CD4-positive, alpha-beta T cell treated with Interleukin-17A for 1 hour (primary cell): ENCODE results near the gene ULK4.
A peak's percentile ranks its signal among the peaks of the same experiment; 100 is the strongest.

ENCODE experiments used
- DNase-seq: peaks from one replicate; pipeline ENCODE4 v3.0.0-alpha.2; 2020

The ULK4 gene

DNA sequence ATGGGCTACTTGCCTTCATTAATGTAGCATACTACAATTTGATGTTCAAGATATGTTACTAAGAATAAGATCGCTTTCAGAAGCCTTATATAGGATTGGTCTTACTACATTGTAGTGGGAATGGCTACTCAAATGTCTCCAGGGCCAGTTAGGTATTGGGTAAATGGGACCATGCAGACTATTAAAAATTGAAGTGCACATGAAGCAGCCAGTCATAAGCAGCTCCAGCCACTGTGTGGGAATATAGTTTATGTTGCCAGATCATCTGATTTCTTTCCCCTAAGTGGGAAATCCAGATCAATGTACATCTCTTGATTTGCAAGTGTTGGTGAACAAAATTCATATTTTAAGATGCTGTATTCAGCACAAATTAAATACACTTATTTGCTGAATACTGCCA is 757.5 kb downstream of the ULK4 start:
- no peak for DNase-seq

DNA sequence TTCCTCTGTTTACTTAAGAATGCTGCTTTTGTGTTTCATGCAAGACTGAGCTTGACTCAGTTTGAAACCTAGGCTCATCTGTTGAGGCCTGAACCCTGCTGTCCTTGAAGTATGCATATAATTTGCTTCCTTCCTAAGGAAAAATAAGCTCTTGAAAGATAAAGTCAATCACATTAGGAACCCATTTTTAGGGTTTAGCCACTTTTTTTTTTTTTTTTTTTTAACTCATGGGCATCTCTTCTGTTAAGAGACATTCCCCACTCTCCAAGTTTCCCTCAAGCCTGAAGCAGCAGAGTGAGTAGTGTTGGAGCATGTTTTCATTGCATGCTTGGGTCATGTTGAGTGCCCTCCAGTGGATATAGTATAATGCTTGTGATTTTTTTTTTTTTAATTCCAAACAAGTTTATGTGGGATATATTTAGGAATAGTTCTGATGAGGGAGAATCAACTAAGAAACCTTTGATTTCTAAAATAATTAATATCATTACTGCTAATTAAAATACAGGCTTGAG is 759.0 kb downstream of the ULK4 start:
- no peak for DNase-seq

DNA sequence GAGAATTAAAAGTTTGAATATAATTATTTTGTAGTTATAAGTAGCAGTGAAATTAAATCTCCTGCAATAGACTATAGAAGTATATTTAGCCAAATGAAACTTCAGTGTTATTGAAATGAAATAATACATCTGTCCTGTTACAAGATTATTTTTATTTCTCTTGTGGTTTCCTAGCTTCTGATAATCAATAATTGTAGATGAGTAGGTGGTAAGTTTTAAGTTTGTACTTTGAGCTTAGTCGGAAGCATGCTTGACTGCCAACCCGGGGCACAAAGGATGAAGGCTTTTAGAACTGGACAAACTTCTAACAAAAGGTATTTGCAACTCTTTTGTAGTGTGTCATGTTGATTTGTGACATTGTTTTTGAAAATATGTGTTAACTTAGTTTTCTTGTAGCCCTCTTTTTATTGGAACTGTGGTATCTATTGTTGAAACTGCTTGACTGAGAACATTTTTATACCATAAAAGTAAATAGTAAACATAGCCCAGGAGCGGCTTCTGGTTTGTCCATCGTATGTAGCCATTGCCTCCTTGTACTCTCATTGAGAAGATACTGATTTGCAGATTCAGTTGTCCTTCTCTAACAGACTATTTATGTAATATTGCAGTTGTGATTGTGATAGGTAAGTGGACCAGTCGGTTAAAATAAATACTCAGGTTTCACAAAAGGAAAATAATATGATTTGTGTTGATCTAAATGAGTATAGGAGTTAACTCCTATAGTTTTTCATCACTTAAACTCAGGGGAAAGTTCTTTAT is 759.6 kb downstream of the ULK4 start:
- DNase-seq = no peak

DNA sequence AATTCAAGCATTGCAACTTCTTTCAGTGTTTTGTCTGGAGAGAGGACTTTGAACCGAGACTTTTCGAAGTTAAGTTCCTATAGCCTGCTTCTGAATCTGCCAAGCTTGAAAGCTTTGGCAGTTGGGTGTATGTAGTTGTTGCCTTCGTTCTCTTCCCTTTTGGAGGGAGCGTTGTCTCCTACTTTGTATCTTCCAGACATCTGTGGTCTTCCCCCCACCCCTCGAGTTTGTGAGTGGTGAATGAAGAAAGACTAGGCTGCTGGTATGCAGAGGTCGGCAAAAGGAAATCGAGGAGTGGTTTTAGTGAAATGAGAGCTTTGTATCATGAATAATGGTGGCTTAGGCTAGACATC is 761.3 kb downstream of the ULK4 start:
- peak; percentile 40 for DNase-seq

DNA sequence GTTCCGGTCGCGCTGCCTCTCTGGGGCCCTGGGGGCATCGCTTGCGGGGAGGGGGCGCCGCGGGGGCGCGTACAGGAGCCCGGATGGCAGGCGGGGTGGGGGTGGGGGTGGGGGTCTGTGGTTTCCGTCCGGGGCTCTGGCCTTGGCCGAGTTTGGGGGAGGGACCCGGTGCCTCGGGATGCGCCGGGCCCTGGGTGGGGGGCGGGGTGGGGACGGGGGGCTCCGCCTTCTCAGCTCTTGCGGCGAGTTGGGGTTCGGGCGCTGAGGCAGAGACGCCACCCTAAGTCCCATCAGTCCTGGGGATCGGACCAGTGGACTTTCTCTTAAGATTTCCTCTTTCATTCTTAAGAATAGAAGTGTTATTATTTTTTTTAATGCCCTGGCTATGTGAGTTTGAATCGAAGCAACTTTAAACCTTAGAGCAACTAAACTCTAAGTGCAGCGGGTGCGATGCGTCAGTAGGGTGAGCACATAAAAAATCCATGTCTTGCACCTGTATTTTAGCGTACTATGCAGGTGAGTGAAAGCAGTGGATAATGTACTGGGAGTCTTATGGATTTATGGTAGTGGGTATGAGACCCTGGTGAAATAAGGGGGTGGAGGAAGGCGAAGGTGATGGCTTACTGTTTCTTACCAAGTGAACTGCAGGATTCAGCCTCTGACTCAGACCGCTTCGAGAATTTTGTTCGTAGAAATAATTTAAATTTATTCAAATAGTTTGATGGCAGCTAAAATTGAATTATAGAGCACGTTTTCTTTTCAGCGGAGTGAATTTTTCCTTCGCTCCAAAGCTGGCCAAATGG is 761.8 kb downstream of the ULK4 start:
- peak; percentile 47 for DNase-seq

DNA sequence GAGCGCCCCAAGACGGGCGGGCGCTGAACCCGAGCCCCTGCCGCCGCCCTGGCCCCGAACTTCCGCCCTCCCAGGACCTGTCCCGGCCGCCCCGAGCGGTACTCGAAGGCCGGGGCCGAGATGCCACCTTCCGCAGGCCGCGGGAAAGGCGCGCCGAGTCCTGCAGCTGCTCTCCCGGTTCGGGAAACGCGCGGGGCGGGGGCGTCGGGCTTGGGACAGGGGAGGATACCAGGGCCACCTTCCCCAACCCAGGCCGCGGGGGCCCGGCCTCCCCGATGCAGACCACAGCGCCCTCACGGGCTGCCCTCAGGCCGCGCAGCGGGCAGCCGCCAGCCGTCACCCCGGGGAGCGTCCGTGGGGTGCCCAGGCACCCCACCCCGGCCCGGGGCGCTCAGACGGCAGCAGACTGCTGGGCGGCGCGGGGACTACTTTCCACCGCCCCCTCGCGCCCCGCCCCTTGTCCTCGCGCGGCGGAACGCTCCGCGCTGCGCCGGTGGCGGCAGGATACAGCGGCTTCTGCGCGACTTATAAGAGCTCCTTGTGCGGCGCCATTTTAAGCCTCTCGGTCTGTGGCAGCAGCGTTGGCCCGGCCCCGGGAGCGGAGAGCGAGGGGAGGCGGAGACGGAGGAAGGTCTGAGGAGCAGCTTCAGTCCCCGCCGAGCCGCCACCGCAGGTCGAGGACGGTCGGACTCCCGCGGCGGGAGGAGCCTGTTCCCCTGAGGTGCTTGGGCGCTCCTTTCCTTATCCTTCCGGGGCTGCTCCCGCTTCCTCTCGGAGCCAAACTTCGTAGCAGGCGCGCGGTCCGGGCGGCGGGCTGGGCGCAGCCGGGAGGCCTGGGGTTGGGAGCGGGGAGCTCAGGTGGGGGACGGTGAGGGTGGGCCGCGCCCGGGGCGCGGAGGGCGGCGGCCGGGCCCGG is 762.7 kb downstream of the ULK4 start, which contains the start of gene CTNNB1:
Gene CTNNB1 (plus strand): TSS at position 556 of the 916 bp plus-strand sequence. CDS start 24,564 bp downstream, outside the sequence.
- peak; percentile 94 for DNase-seq

DNA sequence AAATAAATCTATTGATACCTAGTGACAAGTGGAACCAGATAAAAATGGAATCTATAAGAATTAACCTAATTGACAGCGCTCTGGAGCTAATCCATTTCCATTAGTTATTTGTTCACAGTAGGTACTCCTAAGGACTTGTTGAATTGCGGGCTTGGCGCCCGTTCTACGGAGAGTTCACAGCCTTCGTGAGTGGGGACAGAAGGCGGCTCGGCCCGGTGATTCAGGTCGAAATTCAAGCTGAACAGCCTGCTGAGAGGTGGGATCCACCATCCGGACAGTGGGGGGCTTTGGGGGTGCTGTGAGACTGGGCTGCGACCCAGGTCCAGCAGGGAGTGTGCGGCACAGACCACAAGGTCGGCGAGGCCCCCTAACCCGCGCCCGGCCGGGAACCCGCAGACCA is 763.4 kb downstream of the ULK4 start:
- peak; percentile 30 for DNase-seq

DNA sequence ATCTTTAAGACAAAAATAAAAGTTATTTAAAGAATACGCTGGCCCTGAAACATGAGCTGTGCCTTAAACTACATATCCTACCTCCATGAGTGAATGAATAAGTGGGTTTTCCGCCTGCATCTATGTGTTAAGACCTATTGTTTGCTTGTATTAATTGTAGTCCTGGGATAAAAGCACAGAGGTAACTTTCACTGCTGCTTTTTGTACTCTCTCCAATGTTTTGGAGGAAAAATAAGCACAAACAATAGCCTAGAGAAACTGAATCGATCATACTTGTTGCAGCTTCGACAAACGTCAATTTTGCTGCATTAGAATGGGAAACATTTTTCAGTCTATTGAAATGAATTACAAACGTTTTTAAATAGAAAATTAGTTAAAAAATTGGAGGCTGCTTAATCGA is 763.9 kb downstream of the ULK4 start:
- no peak for DNase-seq
